ENCODE results near the gene ARPC5L. TPM values are rescaled to one million over a fixed set of nuclear protein-coding genes. Genes with fewer than 3 reads are reported as not detected.

The ARPC5L gene
- total RNA-seq (2022; extraction: Qiagen RNA extraction; ENCODE audit: low read depth), result 59.5 to 84.2 TPM (median 74.0 TPM) in 5 replicates

GRCh38 chr9:124861342-124862229 lies at the start of gene ARPC5L, which contains the start of gene RPL35:
Gene ARPC5L, plus strand, starts transcription at chr9:124862130. Its CDS starts 7,161 bp downstream, at chr9:124869291.
Gene RPL35, minus strand, starts transcription at chr9:124861957. Its CDS starts 45 bp downstream, at chr9:124861912.

GRCh38 chr9:124852829-124853531 lies 8.9 kb upstream of the ARPC5L start, which contains the start of gene WDR38:
Gene WDR38, plus strand, starts transcription at chr9:124853460. Its CDS starts 72 bp downstream, at chr9:124853532.

Other genes starting within 250 kb of the ARPC5L start
- gene NR6A1, start 90.8 kb upstream of the ARPC5L start, total RNA-seq (2022; extraction: Qiagen RNA extraction; ENCODE audit: low read depth), result 1.5 to 2.1 TPM (median 2.0 TPM) in 5 replicates
- 16.5 to 31.7 TPM (median 24.6 TPM) in 5 replicates for gene OLFML2A, start 85.0 kb upstream of the ARPC5L start, total RNA-seq (2022; extraction: Qiagen RNA extraction; ENCODE audit: low read depth)
- gene WDR38, start 8.7 kb upstream of the ARPC5L start, total RNA-seq (2022; extraction: Qiagen RNA extraction; ENCODE audit: low read depth), result 0.13 to 0.19 TPM (median 0.19 TPM) in 3 of 5 replicates, not detected in the others
- gene RPL35, start 173 bp upstream of the ARPC5L start, total RNA-seq (2022; extraction: Qiagen RNA extraction; ENCODE audit: low read depth), result 2,441 to 3,262 TPM (median 2,630 TPM) in 5 replicates
- 9.7 to 11.8 TPM (median 11.4 TPM) in 5 replicates for gene GOLGA1, start 79.0 kb downstream of the ARPC5L start, total RNA-seq (2022; extraction: Qiagen RNA extraction; ENCODE audit: low read depth)

Data from A549 treated with ZK216348 at 1 μM for 4 hours (cell line).